Measurements from ENCODE around the gene NCOR1.
"Not testable (repeated sequence)": the region's sequence is repeated elsewhere in the genome, so short reads cannot be mapped to it uniquely, and the experiment has no call there.

The NCOR1 gene

DNA sequence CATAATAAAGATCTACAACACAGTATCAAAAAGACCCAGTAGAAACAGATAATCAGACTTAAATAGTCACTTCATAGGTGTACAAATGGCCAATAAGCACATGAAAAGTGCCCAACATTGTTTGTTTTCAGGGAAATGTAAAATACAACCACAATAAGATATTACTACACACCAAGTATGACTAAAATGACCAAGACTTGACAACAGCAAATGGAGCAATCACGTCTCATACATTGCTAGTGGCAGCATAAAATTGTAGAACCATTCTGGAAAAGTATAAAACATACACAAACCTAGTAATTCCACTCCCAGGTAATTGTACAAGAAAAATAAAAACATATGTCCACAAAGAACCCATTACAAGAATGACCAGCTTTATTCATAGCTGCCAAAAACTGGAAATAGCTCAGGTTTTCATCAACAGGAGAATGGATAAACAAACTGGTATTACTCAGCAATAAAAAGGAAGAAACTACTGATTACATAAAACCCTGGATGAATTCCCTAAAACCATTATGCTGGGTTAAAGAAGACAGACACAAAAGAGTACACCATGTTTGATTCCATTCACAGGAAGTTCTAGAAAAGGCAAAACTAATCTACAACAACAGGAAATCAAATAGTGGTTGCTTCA lies 130.2 kb downstream of the NCOR1 start:
- DNase-seq: no peak

DNA sequence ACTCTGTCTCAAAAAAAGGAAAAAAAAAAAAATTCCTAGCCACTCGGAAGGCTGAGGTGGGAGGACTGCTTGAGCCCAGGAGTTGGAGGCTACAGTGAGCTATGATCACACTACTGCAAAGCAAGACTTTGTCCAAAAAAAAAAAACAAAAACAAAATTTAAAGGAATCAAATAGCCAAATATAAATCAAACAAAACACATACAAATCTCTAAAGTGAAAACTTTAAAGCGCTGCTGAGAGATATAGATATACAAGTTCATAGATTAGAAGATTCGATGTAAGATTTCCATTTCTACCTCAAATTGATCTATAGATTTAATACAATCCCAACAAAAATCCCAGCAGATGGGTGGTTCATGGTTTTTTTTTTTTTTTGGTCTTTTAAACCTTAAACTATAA lies 132.1 kb downstream of the NCOR1 start:
- no peak for DNase-seq

DNA sequence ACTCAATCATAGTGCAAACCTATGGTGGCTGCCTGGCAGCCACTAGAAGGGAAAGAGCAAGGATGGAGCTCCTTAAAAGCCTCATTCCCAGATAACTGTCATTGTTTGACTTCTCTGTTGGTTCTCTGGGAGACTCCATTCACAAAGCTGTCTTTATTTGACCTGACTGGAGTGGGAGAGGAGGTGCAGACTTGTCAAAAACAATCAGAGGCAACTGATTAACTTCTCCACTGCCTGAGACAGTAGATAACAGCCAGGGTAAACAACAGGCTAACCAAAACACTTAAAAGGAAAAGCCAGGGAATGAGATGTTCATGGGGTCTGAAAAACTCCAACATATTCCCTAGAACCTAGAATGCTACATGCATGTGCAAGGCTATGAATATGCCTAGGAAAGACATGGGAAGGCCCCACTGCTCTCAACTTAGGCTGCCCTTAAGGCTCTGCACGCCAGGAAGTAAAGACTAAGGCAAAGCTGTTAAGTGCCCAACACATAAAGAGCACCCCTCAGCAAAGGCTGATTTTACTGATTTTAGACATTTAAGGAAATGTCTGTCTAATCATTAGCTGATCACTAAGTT lies 133.7 kb downstream of the NCOR1 start:
- DNase-seq: no peak

DNA sequence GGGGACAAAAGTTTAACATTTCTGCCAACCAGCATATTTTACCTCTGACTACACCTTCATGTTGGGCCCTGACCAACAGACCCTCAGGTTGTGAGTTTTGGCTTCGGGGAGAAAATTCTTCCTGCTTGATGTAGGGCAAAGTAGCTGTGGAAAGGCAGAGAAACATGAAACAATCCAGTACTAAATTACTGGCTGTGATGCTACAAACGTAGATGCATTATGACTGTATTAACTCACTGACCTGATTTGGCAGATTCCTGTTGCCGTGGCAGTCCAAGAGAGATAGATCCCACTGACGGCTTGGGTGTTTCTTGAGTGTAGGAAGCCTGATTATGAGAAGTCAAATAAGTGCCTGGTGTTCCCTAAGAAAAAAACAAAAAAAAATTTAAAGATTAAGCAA lies 135.0 kb downstream of the NCOR1 start:
- DNase-seq: no peak

DNA sequence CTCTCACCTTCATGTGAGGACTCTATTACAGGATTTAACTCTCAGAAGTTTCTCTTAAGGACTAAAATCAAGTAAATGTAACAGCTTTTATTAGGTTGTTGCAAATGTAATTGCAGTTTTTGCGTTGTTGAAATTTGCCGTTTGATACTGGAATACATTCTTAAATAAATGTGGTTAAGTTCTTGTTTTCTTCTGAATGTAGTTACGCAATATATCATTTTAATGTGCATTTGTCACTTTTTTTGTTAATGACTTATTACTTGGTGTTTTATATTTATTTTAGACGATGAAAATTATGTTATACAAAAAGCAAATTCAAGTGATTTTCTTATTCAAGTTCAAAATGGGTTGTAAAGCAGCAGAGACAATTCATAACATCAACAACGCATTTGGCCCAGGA lies 139.4 kb downstream of the NCOR1 start:
- no peak for DNase-seq

DNA sequence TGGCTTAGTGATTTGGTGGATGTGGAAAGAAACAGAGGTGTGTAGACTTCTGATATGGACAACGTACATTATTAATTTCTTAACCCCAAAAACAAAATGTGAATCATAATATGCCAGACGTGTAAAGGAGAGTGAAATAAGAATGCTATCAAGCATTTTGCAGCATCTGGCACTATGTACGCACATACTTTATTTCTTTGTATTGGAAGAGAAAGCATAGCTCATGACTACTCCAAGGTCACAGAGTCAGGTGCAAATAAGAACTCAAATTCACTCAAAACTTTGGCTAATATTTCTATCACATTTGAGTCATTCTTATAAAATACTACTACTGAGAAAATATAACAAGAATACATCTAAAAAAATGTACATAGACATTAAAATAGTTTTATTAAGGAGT lies 140.9 kb downstream of the NCOR1 start:
- no peak for DNase-seq

DNA sequence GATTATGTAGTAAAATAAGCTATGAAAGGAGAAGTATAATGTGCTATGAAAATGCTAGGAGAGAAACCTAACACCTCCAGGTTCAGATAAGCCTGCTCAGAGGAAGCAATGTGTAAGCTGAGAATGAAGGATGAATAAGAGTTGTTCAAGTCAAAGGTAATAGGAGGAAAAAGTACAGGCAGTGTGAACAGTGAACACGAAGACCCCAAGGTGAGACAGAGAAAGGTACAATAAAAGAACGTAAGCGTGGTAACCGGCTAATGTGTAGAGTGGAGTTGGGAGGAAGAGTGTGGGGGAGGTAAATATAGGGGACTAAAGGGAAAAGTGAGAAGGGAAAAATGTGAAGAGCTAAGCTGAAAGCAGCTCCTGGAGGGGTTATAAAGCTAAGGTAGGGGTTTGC lies 141.5 kb downstream of the NCOR1 start:
- DNase-seq: no peak

DNA sequence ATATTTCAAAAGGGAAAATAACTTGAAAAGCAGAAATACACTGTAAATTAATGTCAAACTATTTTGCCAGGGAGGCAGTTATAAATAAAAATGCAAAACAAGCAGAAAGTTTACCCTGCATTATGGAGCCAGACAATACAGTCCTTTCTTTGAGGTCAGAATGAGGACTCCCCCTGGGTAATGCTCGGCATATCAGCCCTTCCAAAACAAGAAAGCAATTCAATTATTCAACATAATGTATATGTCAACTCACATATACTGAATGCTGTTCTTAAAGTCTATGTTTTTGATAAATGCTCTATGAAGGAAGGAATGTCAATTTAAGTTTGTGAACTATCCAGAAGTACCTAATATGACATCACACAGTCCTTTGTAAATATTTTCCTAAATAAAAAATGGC lies 143.3 kb downstream of the NCOR1 start:
- no peak for DNase-seq

DNA sequence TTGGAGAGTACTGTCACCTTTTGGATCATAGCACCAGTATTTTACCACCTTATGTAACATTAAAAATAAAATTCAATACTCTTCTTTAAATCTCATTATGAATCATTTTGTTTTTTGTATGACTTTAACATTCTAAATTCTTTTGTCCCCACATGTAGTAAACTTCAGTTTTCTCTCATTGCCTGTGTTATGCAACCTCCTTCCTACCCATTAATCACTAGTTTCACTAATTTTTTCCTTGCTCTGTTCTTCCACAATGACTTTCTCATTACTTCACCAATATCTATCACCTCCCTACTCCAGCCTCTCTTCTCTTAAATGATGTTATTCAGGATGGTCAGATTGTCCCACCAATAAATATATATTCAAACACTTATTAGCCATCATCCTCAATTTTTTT lies 147.0 kb downstream of the NCOR1 start:
- DNase-seq: no peak

DNA sequence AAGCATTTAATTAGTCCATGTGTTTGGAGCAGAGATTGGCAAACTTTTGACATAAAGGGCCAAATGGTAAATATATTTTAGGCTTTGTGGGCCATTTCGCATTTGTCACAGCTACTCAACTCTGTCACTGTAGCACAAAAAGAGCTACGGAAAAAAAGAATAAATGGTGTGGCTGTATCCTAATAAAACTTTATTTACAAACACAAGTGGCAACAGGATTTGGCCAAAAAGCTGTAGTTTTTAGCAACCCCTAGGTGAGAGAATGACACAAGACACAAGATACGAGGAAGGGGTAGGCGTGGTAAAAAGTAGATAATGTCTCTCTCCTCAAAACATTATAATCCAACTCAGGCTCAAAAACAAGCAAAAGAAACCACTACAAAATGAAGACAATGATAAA lies 149.2 kb downstream of the NCOR1 start:
- no peak for DNase-seq

DNA sequence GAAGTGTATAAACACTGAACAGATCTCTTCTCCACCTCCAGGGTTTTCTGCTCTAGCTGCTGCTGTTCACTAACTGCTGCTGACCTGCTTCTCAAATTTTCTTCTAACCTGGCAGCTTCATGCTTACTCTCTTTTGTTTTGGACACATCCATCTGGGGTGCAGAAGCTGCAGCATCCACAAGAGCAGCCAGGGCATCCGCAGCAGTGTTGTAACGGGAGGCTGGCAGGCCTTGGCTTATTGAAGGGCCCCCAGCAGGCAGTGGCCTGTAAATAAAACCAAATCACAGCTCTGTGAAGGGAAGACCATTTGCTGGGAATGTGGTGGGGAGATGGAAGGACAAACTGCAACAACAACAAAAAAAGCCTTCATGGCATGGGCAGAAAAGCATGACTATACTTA lies 153.7 kb downstream of the NCOR1 start:
- no peak for DNase-seq

DNA sequence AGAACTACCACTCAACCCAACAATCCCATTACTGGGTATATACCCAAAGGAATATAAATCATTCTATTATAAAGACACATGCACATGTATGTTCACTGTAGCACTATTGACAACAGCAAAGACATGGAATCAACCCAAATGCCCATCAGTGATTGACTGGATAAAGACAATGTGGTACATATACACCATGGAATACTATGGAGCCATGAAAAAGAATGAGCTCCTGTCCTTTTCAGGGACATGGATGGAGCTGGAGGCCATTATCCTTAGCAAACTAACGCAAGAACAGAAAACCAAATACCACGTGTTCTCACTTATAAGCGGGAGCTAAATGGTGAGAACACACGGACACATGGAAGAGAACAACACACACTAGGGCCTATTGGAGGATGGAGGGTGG lies 160.2 kb downstream of the NCOR1 start:
- not testable (repeated sequence) for DNase-seq

DNA sequence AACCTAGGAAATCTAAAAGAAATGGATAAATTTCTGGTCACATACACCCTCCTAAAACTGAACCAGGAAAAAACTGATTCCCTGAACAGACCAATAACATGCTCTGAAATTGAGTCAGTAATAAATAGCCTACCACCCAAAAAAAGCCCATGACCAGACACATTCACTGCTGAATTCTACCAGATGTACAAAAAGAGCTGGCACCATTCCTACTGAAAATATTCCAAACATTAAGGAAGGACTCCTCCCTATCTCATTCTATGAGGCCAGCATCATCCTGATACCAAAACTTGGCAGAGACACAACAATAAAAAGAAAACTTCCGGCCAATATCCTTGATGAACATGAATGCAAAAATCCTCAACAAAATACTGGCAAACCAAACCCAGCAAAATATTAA lies 162.8 kb downstream of the NCOR1 start:
- DNase-seq: no peak

DNA sequence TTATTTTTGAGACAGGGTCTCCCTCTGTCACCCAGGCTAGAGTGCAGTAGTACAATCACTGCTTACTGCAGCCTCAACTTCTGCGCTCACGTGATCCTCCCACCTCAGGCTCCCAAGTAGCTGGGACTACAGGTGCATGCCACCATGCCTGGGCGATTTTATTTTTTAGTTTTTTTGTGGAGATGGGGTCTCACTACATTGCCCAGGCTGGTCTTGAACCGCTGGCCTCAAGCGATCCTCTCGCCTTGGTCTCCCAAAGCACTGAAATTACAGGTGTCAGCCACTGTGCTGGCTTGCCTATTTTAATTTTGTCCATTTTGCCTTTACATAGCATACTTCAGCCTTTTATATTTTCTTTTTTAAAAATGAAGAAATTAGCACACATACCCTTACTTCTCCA lies 164.5 kb downstream of the NCOR1 start:
- DNase-seq: no peak

DNA sequence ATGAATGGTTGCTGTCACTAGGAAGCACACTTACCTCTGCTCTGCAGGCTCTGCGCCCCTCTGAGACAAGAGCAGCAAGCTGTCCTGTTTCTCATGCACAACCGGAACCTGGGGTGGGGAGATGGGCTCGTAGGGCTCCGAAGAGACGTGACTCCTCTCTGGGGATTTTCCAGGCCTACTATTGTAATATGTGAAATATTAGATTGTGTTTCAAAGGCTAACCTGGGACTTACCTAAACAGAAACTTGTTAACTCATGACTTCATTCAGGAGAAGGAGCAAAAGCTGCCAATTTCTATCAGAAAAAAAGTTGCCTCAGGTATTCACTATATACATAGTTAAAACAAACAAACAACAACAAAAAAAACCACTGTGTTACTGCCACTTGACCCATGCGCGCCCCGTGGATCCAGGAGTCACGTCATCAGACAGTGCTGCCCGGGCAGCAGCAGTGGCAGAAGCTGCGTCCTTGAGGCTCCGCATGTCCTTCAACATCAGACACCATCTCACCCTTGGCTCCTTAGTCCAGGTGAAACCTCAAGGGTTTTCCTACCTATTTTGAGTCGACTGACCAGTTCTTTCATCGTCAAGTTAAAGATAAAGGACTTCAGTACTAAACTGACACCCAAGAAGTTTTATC lies 166.4 kb downstream of the NCOR1 start:
- no peak for DNase-seq

DNA sequence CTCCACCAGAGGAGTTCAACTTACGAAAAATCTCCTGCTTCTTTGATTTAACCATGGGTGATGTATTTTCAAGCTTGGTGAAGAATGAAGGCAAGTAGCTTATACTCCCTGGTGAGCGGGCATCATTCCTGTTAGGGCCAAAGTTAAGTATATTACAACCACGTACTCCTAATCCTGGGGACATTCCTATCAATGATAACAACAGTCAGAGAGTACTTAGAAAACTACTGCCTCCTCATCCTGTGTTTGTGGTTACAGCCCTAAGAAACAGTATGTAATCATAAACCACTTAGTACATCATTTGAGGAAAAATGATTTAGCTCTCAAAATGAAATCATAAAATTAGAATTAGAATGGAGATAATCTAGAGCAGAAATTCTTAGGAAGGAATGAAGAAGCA lies 168.4 kb downstream of the NCOR1 start:
- DNase-seq: no peak

DNA sequence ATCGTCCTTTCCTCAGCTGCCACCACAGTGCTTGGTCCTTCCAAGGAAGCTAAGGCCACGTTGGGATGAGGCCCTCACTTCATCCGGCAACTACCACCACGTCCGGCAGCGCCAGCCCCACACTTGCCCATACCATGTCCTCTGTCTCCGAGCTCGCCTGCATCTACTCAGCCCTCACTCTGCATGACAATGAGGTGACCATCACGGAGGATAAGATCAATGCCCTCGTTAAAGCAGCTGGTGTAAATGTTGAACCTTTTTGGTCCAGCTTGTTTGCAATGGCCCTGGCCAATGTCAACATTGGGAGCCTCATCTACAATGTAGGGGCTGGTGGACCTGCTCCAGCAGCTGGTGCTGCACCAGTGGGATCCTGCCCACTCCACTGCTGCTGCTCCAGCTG lies 170.8 kb downstream of the NCOR1 start:
- DNase-seq: no peak

DNA sequence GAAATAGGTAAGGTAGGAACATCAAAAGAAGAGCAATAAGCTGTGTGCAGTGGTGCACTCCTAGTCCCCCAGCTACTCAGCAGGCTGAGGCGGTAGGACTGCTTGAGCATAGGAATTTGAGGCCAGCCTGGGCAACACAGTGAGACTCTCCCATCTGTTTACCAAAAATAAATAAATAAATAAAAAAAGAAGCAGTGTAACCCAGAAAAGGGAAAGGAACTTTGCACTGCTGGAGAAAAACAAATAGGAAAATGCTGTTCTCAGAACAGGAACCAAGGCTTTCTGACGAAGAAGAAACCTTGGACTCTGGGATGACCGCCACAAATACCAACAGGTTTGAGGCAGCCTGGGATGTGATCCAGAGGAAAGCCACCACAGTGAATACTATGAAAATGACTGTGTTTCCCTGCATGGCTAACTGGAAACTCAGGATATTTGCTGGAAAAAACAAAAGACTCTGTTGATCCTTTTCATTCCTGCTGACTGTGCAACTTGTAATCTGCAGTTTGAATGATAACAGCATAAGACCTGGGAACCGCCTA lies 174.6 kb downstream of the NCOR1 start:
- no peak for DNase-seq

DNA sequence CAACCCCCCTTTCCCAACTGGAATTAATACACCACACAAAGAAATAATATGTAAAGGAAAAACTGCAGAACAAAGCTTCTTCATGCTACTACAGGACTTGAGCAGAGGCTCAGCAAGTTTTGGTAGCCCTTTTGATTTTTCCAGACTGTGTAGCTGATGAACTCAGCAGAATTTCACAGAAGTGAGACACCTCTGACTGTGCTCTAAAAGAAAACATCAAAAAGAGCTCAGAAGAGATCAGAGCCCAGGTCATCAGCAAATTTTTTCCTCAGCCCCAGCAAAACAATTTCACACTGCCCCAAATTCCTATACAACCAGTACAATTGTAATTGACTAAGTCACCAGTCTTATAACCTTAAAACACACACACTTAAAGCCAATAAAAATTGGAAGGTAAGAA lies 177.7 kb downstream of the NCOR1 start:
- DNase-seq: no peak

DNA sequence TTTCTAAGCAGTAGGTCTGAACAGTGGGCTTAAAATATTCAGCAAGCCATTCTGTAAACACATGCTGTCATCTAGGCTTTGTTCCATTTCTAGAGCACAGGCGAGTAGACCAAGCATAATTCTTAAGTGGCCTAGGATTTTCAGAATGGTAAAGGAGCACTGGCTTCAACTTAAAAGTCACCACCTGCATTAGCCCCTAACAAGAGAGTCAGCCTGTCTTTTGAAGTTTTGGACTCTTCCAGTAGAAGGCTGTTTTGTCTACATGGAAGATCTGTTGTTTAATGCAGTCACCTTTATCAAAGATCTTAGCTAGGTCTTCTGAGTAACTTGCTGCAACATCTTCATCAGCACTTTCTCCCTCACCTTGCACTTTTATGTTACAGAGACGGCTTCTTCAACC lies 179.1 kb downstream of the NCOR1 start:
- DNase-seq: no peak

DNA sequence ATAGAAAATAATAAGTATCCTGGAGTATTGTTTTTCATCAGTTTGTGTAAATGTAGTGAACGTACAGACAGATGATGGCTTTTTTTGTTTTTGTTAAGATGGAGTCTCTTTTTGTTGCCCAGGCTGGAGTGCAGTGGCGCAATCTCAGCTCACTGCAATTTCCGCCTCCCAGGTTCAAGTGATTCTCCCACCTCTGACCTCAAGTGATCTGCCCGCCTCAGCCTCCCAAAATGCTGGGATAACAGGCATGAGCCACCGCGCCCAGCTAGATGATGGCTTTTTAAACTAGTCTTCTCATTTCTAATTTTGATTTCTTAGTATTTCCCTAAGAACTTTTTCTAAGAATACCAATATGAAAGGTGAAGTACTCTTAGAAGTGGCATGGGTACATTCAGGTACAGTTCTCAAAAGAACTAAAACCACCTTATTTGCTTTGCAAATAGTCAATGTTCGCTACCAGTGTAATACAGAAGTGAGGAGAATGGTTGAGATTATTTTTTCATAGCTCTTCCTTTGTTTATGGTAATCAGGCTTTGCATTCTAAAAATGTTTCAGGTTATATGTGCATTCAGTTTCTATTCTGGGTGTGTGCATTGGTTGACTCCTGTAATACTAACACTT lies 181.5 kb downstream of the NCOR1 start:
- DNase-seq: no peak

DNA sequence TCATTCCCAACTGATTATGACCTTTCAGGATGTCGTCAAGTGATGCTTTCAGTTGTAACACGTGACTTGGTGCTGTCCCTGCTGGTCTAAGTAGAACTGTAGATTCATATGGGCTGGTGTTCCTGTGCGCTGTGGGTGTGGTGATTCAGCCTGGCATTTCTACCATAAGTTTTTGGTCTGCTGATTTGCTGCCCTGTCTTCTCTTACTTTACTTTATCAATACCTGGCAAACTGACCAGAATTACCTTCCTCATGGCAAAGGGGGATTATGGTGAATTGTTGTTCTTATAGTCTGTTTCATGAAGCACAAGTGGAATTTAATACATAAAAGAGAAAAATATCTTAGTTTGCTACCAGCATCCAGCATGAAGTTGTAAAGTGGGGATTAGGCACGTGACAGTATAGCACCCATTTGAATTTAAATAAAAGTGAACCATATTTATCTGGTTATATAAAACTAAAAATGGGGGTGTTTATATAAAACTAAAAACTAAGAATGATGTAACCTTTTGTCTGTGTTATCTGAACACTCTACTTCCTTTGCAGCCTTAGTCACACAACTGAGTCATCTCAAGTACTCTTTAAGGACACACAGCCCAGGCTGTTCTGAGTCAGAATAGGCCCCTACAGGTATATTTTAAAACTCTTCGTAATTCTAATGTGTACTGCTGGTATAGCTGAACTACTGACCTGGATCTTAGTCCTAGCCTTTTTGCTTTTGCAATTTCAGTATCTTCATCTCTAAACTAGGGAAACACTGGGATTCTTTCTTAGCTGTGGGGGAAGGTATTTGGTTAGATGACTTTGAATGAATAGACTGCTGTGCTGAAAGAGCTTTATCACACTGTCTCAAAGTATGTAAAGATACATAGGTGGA lies 187.4 kb downstream of the NCOR1 start:
- peak; percentile 32 to 34 for DNase-seq

DNA sequence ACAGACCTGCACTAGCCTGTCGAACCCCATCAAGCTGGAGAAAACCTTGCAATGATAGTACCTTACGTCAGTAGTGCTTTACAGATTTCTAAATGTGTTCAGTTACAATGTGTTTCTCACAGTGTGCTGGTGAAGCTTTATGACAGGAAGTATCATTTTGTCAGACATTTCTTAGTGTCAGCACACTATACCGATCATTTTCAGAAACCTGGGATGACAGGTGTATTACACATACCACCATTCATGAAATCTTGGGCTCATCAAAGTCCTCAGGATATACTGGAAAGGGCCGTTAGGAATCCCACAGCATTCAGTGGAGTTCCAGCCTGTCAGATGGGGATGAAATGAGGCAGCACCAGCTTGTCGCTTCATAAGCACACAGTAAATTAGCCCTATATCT lies 188.4 kb downstream of the NCOR1 start:
- no peak for DNase-seq
